SK-N-SH treated with all-trans-retinoic acid at 6 μM for 48 hours (cell line): Measurements from ENCODE around the gene SGIP1.

Source experiments
- ATAC-seq: fragments of 200-7000 bp; cut with Tn5 transposase; 3 replicates; pipeline ENCODE4 v1.9.1; 2020; ENCODE audit warnings: mild to moderate bottlenecking, moderate library complexity
- ARNTL ChIP-seq: fragments of 450-650 bp; formaldehyde crosslinking; IDR thresholded peaks from 2 replicates; pipeline ENCODE4 v1.5.0; 2020; ENCODE audit warnings: low read depth, mild to moderate bottlenecking, moderate library complexity, borderline replicate concordance
- BACH2 ChIP-seq: fragments of 250-450 bp; sonication (Bioruptor Pico); IDR thresholded peaks from 2 replicates; pipeline ENCODE4 v1.9.0; 2021; ENCODE audit warnings: mild to moderate bottlenecking, borderline replicate concordance
- CREB5 ChIP-seq: fragments of 250-450 bp; sonication (Bioruptor Pico); IDR thresholded peaks from 2 replicates; pipeline ENCODE4 v1.5.1; 2020; ENCODE audit warnings: low read depth, mild to moderate bottlenecking, moderate library complexity
- CSDC2 ChIP-seq: fragments of 250-450 bp; sonication (Bioruptor Pico); IDR thresholded peaks from 2 replicates; pipeline ENCODE4 v1.5.0; 2020; ENCODE audit warnings: mild to moderate bottlenecking, moderate library complexity
- CSRNP3 ChIP-seq: fragments of 250-450 bp; sonication (Bioruptor Pico); IDR thresholded peaks from 2 replicates; pipeline ENCODE4 v1.5.1; 2021; ENCODE audit warnings: mild to moderate bottlenecking, moderate library complexity
- ESRRG ChIP-seq: fragments of 250-450 bp; sonication (Bioruptor Pico); IDR thresholded peaks from 2 replicates; pipeline ENCODE4 v1.6.1; 2021; ENCODE audit warnings: mild to moderate bottlenecking
- GLIS3 ChIP-seq: fragments of 250-450 bp; sonication (Bioruptor Pico); IDR thresholded peaks from 2 replicates; pipeline ENCODE4 v1.5.0; 2020; ENCODE audit warnings: mild to moderate bottlenecking, moderate library complexity
- ISL1 ChIP-seq: fragments of 250-450 bp; sonication (Bioruptor Pico); IDR thresholded peaks from 2 replicates; pipeline ENCODE4 v2.1.2; 2022; ENCODE audit warnings: mild to moderate bottlenecking, moderate library complexity
- OSR1 ChIP-seq: fragments of 250-450 bp; sonication (Bioruptor Pico); IDR thresholded peaks from 2 replicates; pipeline ENCODE4 v1.8.0; 2022; ENCODE audit warnings: moderate library complexity, mild to moderate bottlenecking, inconsistent platforms
- PATZ1 ChIP-seq: fragments of 250-450 bp; sonication (Bioruptor Pico); IDR thresholded peaks from 2 replicates; pipeline ENCODE4 v1.8.0; 2020; ENCODE audit warnings: mild to moderate bottlenecking, moderate library complexity, borderline replicate concordance
- POU6F1 ChIP-seq: fragments of 250-450 bp; sonication (Bioruptor Pico); IDR thresholded peaks from 2 replicates; pipeline ENCODE4 v1.8.0; 2021; ENCODE audit warnings: low read depth, mild to moderate bottlenecking, moderate library complexity, borderline replicate concordance
- PPARA ChIP-seq: fragments of 250-450 bp; sonication (Bioruptor Pico); IDR thresholded peaks from 2 replicates; pipeline ENCODE4 v1.5.0; 2020; ENCODE audit warnings: mild to moderate bottlenecking, borderline replicate concordance
- RARB ChIP-seq: fragments of 250-450 bp; sonication (Bioruptor Pico); IDR thresholded peaks from 2 replicates; pipeline ENCODE4 v1.8.0; 2021; ENCODE audit warnings: mild to moderate bottlenecking, moderate library complexity
- SNAI2 ChIP-seq: fragments of 250-450 bp; sonication (Bioruptor Pico); IDR thresholded peaks from 2 replicates; pipeline ENCODE4 v1.5.0; 2020; ENCODE audit warnings: mild to moderate bottlenecking, moderate library complexity
- TCF4 ChIP-seq: fragments of 250-450 bp; sonication (Bioruptor Pico); IDR thresholded peaks from 2 replicates; pipeline ENCODE4 v1.8.0; 2021; ENCODE audit warnings: mild to moderate bottlenecking, moderate library complexity, borderline replicate concordance
- TOX ChIP-seq: fragments of 250-450 bp; sonication (Bioruptor Pico); IDR thresholded peaks from 2 replicates; pipeline ENCODE4 v1.8.0; 2021; ENCODE audit warnings: mild to moderate bottlenecking, moderate library complexity, borderline replicate concordance
- TSHZ2 ChIP-seq: fragments of 250-450 bp; sonication (Bioruptor Pico); IDR thresholded peaks from 2 replicates; pipeline ENCODE4 v1.5.0; 2020; ENCODE audit warnings: mild to moderate bottlenecking, moderate library complexity
- ZC3H10 ChIP-seq: fragments of 250-450 bp; sonication (Bioruptor Pico); IDR thresholded peaks from 2 replicates; pipeline ENCODE4 v1.5.1; 2021; ENCODE audit warnings: mild to moderate bottlenecking, moderate library complexity
- ZFP3 ChIP-seq: fragments of 250-450 bp; sonication (Bioruptor Pico); IDR thresholded peaks from 2 replicates; pipeline ENCODE4 v1.5.0; 2020; ENCODE audit warnings: mild to moderate bottlenecking, moderate library complexity
- ZFP30 ChIP-seq: fragments of 450-650 bp; formaldehyde crosslinking; IDR thresholded peaks from 2 replicates; pipeline ENCODE4 v1.5.0; 2022; ENCODE audit warnings: mild to moderate bottlenecking, moderate library complexity
- ZNF565 ChIP-seq: fragments of 450-650 bp; formaldehyde crosslinking; conservative IDR thresholded peaks from 2 replicates; pipeline ENCODE4 v1.5.0; 2020; ENCODE audit warnings: low read depth, mild to moderate bottlenecking, moderate library complexity
- ZNF70 ChIP-seq: fragments of 450-650 bp; formaldehyde crosslinking; IDR thresholded peaks from 2 replicates; pipeline ENCODE4 v1.5.0; 2020; ENCODE audit warnings: mild to moderate bottlenecking, moderate library complexity
- ZNF8 ChIP-seq: fragments of 450-650 bp; formaldehyde crosslinking; IDR thresholded peaks from 2 replicates; pipeline ENCODE4 v1.5.0; 2020; ENCODE audit warnings: mild to moderate bottlenecking, moderate library complexity

Gene SGIP1

GRCh38 chr1:66506393-66506687 is 27.6 kb upstream of the SGIP1 start:
- TF ChIP-seq ZFP3 (CRISPR knock-in tag) (peak; percentile 93), ZNF70 (no peak), ZNF8 (peak; percentile 82; the same call in 1 of the 2 replicates), TCF4 (CRISPR knock-in tag) (no peak)
- no peak for ATAC-seq

GRCh38 chr1:66506991-66507390 is 27.0 kb upstream of the SGIP1 start:
- no peak for TF ChIP-seq PATZ1
- no peak for TF ChIP-seq PPARA
- TF ChIP-seq ZNF8: no peak
- TF ChIP-seq, all 23 proteins: peak for 0
- no peak for ATAC-seq

- TF ChIP-seq CSDC2 (CRISPR knock-in tag) (no peak), PPARA (no peak), ZFP3 (CRISPR knock-in tag) (no peak), RARB (CRISPR knock-in tag) (no peak), BACH2 (no peak), TOX (CRISPR knock-in tag) (no peak), ZFP30 (CRISPR knock-in tag) (no peak), GLIS3 (no peak)
- ATAC-seq: no peak
These were observed 23.5 kb upstream of the SGIP1 start for GRCh38 chr1:66510407-66510806.

- no peak for ATAC-seq
- no peak for TF ChIP-seq ISL1
- no peak for TF ChIP-seq CSDC2 (CRISPR knock-in tag)
- TF ChIP-seq OSR1 (CRISPR knock-in tag): no peak
These were observed 22.8 kb upstream of the SGIP1 start for GRCh38 chr1:66511118-66511517.

GRCh38 chr1:66517959-66518358 is 16.0 kb upstream of the SGIP1 start:
- ATAC-seq: no peak
- TF ChIP-seq GLIS3 (no peak), ZNF8 (no peak), RARB (CRISPR knock-in tag) (no peak), ESRRG (CRISPR knock-in tag) (no peak), SNAI2 (no peak), TSHZ2 (CRISPR knock-in tag) (no peak), CSRNP3 (CRISPR knock-in tag) (no peak), CREB5 (CRISPR knock-in tag) (no peak), ZC3H10 (CRISPR knock-in tag) (no peak), POU6F1 (CRISPR knock-in tag) (no peak), PPARA (no peak), OSR1 (CRISPR knock-in tag) (no peak), ZFP3 (CRISPR knock-in tag) (no peak), ARNTL (CRISPR knock-in tag) (no peak), TOX (CRISPR knock-in tag) (no peak), PATZ1 (no peak), BACH2 (no peak), ZFP30 (CRISPR knock-in tag) (no peak), ZNF70 (no peak), ZNF565 (CRISPR knock-in tag) (no peak)
